Mesenchymal stem cell (in vitro differentiated cells and primary cell): ENCODE results near the gene TGFA.

ENCODE experiments used
- DNase-seq: peaks from one replicate; pipeline ENCODE4 v3.0.0-alpha.2; 2013
- H2AFZ ChIP-seq: one replicate; pipeline ENCODE4 v1.6.1; 2013; ENCODE audit warnings: low read depth, mild to moderate bottlenecking, control low read depth, inconsistent platforms, low read length, moderate library complexity
- H2AK5ac ChIP-seq: 2 replicates; pipeline ENCODE4 v1.6.1; 2013; ENCODE audit warnings: low read length, moderate library complexity, mild to moderate bottlenecking, inconsistent platforms; ENCODE audit not compliant: severe bottlenecking
- H2BK120ac ChIP-seq: one replicate; pipeline ENCODE4 v1.6.1; 2013; ENCODE audit warnings: low read depth, mild to moderate bottlenecking, inconsistent platforms, low read length, moderate library complexity
- H2BK12ac ChIP-seq, 2 experiments: one replicate each; pipeline ENCODE4 v1.6.1; 2013; ENCODE audit warnings: inconsistent platforms in 2 of 2, low read length in 2 of 2, mild to moderate bottlenecking in 2 of 2, moderate library complexity in 2 of 2, control low read depth in 1 of 2
- H2BK15ac ChIP-seq: one replicate; pipeline ENCODE4 v1.6.1; 2013; ENCODE audit warnings: mild to moderate bottlenecking, low read depth, inconsistent platforms; ENCODE audit not compliant: poor library complexity, severe bottlenecking
- H2BK5ac ChIP-seq: 2 replicates; pipeline ENCODE4 v1.6.1; 2013; ENCODE audit warnings: low read depth, mild to moderate bottlenecking, low read length, control low read depth, inconsistent platforms; ENCODE audit not compliant: poor library complexity, severe bottlenecking
- H3K14ac ChIP-seq, 2 experiments: one replicate each; pipeline ENCODE4 v1.6.1; 2013; ENCODE audit warnings: inconsistent platforms in 2 of 2, low read length in 2 of 2, control low read depth in 1 of 2, mild to moderate bottlenecking in 1 of 2, moderate library complexity in 1 of 2
- H3K18ac ChIP-seq, 2 experiments: one replicate each; pipeline ENCODE4 v1.6.1; 2013; ENCODE audit warnings: inconsistent platforms in 2 of 2, low read length in 2 of 2, control low read depth in 1 of 2, low read depth in 1 of 2, mild to moderate bottlenecking in 1 of 2
- H3K23ac ChIP-seq, 2 experiments: one replicate each; pipeline ENCODE4 v1.6.1; 2013; ENCODE audit warnings: inconsistent platforms in 2 of 2, low read length in 2 of 2, mild to moderate bottlenecking in 2 of 2, moderate library complexity in 2 of 2, control low read depth in 1 of 2
- H3K27ac ChIP-seq: 2 replicates; pipeline ENCODE4 v1.5.1; 2013; ENCODE audit warnings: mild to moderate bottlenecking, moderate library complexity, low read length, control low read depth, inconsistent platforms; ENCODE audit not compliant: poor library complexity, severe bottlenecking
- H3K27me3 ChIP-seq, 2 experiments: 2 replicates each; pipeline versions ENCODE4 v1.6.1 to v1.7.0; 2013; ENCODE audit warnings: low read length in 2 of 2, mild to moderate bottlenecking in 2 of 2, moderate library complexity in 2 of 2, control low read depth in 1 of 2, inconsistent platforms in 1 of 2; ENCODE audit not compliant: control insufficient read depth in 1 of 2, insufficient read depth in 1 of 2
- H3K36me3 ChIP-seq, 2 experiments: 2 replicates each; pipeline versions ENCODE4 v1.6.1 to v1.7.0; 2013; ENCODE audit warnings: low read length in 2 of 2, control low read depth in 1 of 2, inconsistent platforms in 1 of 2, low read depth in 1 of 2, mild to moderate bottlenecking in 1 of 2; ENCODE audit not compliant: insufficient read depth in 2 of 2, control insufficient read depth in 1 of 2
- H3K4ac ChIP-seq, 2 experiments: one replicate each; pipeline ENCODE4 v1.6.1; 2013; ENCODE audit warnings: inconsistent platforms in 2 of 2, low read length in 2 of 2, mild to moderate bottlenecking in 2 of 2, moderate library complexity in 2 of 2, control low read depth in 1 of 2, low read depth in 1 of 2
- H3K4me1 ChIP-seq: 2 replicates; pipeline ENCODE4 v1.6.1; 2013; ENCODE audit warnings: low read depth, low read length, control low read depth; ENCODE audit not compliant: control insufficient read depth, insufficient read depth
- H3K4me2 ChIP-seq: 2 replicates; pipeline ENCODE4 v1.6.1; 2013; ENCODE audit warnings: low read length, mild to moderate bottlenecking, inconsistent platforms; ENCODE audit not compliant: poor library complexity, severe bottlenecking
- H3K4me3 ChIP-seq, 2 experiments: 2 replicates each; pipeline versions ENCODE4 v1.5.1 to v1.7.0; 2013; ENCODE audit warnings: low read length in 2 of 2, mild to moderate bottlenecking in 2 of 2, control low read depth in 1 of 2, low read depth in 1 of 2; ENCODE audit not compliant: insufficient read depth in 1 of 2
- H3K79me1 ChIP-seq: replicated peaks from 2 replicates; pipeline ENCODE4 v1.6.1; 2013; ENCODE audit warnings: mild to moderate bottlenecking, control low read depth, low read length, inconsistent platforms; ENCODE audit not compliant: poor library complexity, severe bottlenecking
- H3K9ac ChIP-seq: 2 replicates; pipeline ENCODE4 v1.7.0; 2013; ENCODE audit warnings: mild to moderate bottlenecking, low read length, moderate library complexity
- H3K9me3 ChIP-seq: 2 replicates; pipeline ENCODE4 v1.7.0; 2013; ENCODE audit warnings: mild to moderate bottlenecking, low read length; ENCODE audit not compliant: control insufficient read depth
- H4K8ac ChIP-seq: one replicate; pipeline ENCODE4 v1.6.1; 2013; ENCODE audit warnings: inconsistent platforms, mild to moderate bottlenecking, low read length, moderate library complexity
- H4K91ac ChIP-seq: one replicate; pipeline ENCODE4 v1.6.1; 2013; ENCODE audit warnings: mild to moderate bottlenecking, low read length, inconsistent platforms
- WGBS: methylation state at CpG from one replicate; pipeline ENCODE4 v1.1.7; 2013; ENCODE audit warnings: mixed read lengths; 5-methylcytosine and 5-hydroxymethylcytosine counted together

Gene TGFA

GRCh38 chr2:70479816-70480215 is 73.8 kb downstream of the TGFA start:
- Histone ChIP-seq H3K14ac (no peak overlapping the region), H3K18ac (no peak overlapping the region), H2BK15ac (no peak overlapping the region), H3K4ac (no peak overlapping the region), H3K36me3 (no peaks in the 10 kb centered on the region), H2AK5ac (no peak overlapping the region), H4K8ac (no peak overlapping the region), H3K23ac (no peak overlapping the region), H2AFZ (no peak overlapping the region), H3K9me3 (peaks cover 4% of the 10 kb centered on the region), H3K9ac (no peak overlapping the region), H3K4me2 (no peak overlapping the region), H3K27me3 (peaks cover 46 to 50% of the 10 kb centered on the region in 2 experiments), H3K27ac (no peak overlapping the region), H3K79me1 (no peaks in the 10 kb centered on the region), H3K4me1 (no peaks in the 10 kb centered on the region), H2BK120ac (no peak overlapping the region), H3K4me3 (no peak overlapping the region), H4K91ac (no peak overlapping the region), H2BK5ac (no peak overlapping the region), H2BK12ac (no peak overlapping the region)
- no peak for DNase-seq
- 72% methylated on average over 2 of the region's 3 CpGs for WGBS

- Histone ChIP-seq H2BK12ac (no peak overlapping the region), H2BK15ac (no peak overlapping the region), H2BK5ac (no peak overlapping the region), H3K14ac (no peak overlapping the region), H4K8ac (no peak overlapping the region), H4K91ac (no peak overlapping the region), H3K9ac (no peak overlapping the region), H3K4ac (no peak overlapping the region), H3K79me1 (no peaks in the 10 kb centered on the region), H3K4me3 (no peak overlapping the region), H3K9me3 (peaks cover 4% of the 10 kb centered on the region), H3K36me3 (no peaks in the 10 kb centered on the region), H3K27ac (no peak overlapping the region), H3K4me1 (no peaks in the 10 kb centered on the region), H3K18ac (no peak overlapping the region), H2BK120ac (no peak overlapping the region), H3K27me3 (peaks cover 58% of the 10 kb centered on the region in 2 experiments), H2AFZ (no peak overlapping the region), H2AK5ac (no peak overlapping the region), H3K4me2 (no peak overlapping the region), H3K23ac (no peak overlapping the region)
- no peak for DNase-seq
- WGBS = 0% methylated on average over 1 of the region's 1 CpG
Measured at GRCh38 chr2:70477441-70477844, 76.2 kb downstream of the TGFA start.

- H3K36me3 ChIP-seq = no peaks in the 10 kb centered on the region
- no peak overlapping the region for H3K23ac ChIP-seq
- H2AK5ac ChIP-seq = no peak overlapping the region
- DNase-seq = no peak
- no peak overlapping the region for H3K9ac ChIP-seq
- no peaks in the 10 kb centered on the region for H3K9me3 ChIP-seq
- WGBS = 92% methylated on average over 2 of the region's 5 CpGs
- no peak overlapping the region for H3K14ac ChIP-seq
- no peaks in the 10 kb centered on the region for H3K79me1 ChIP-seq
- no peak overlapping the region for H2BK15ac ChIP-seq
- H4K91ac ChIP-seq = no peak overlapping the region
- no peak overlapping the region for H4K8ac ChIP-seq
- no peak overlapping the region for H2BK120ac ChIP-seq
- H3K4me2 ChIP-seq = no peak overlapping the region
- H3K4me3 ChIP-seq = no peak overlapping the region
- no peak overlapping the region for H2BK12ac ChIP-seq
- H3K4me1 ChIP-seq = no peaks in the 10 kb centered on the region
- H3K4ac ChIP-seq = no peak overlapping the region
- no peak overlapping the region for H3K27ac ChIP-seq
- no peak overlapping the region for H2BK5ac ChIP-seq
- H2AFZ ChIP-seq = no peak overlapping the region
- no peak overlapping the region for H3K18ac ChIP-seq
- peaks cover 69 to 75% of the 10 kb centered on the region in 2 experiments for H3K27me3 ChIP-seq
Measured at GRCh38 chr2:70475266-70475665, 78.4 kb downstream of the TGFA start.

- 33% methylated on average over 1 of the region's 1 CpG for WGBS
- H3K79me1 ChIP-seq = no peaks in the 10 kb centered on the region
- no peak overlapping the region for H3K4me3 ChIP-seq
- H3K23ac ChIP-seq = no peak overlapping the region
- H3K36me3 ChIP-seq = no peaks in the 10 kb centered on the region
- H2BK15ac ChIP-seq = no peak overlapping the region
- H2AK5ac ChIP-seq = no peak overlapping the region
- DNase-seq = no peak
- H4K91ac ChIP-seq = no peak overlapping the region
- no peaks in the 10 kb centered on the region for H3K4me1 ChIP-seq
- H3K4me2 ChIP-seq = no peak overlapping the region
- no peak overlapping the region for H3K9ac ChIP-seq
- no peaks in the 10 kb centered on the region for H3K9me3 ChIP-seq
- no peak overlapping the region for H2BK12ac ChIP-seq
- peaks cover 73 to 77% of the 10 kb centered on the region in 2 experiments for H3K27me3 ChIP-seq
- no peak overlapping the region for H2AFZ ChIP-seq
- no peak overlapping the region for H4K8ac ChIP-seq
- H3K14ac ChIP-seq = no peak overlapping the region
- no peak overlapping the region for H3K27ac ChIP-seq
- no peak overlapping the region for H2BK5ac ChIP-seq
- no peak overlapping the region for H3K4ac ChIP-seq
- no peak overlapping the region for H3K18ac ChIP-seq
- no peak overlapping the region for H2BK120ac ChIP-seq
Measured at GRCh38 chr2:70474256-70474848, 79.3 kb downstream of the TGFA start.
